NCI-H2107 treated with DMSO at 0.1 percent for 48 hours (cell line): ENCODE measurements around the gene XK.
"Not testable (repeated sequence)": the region's sequence is repeated elsewhere in the genome, so short reads cannot be mapped to it uniquely, and the experiment has no call there.

ENCODE experiments used
- DNase-seq: peaks from one replicate; lab custom pipeline; 2025; ENCODE audit not compliant: unreplicated experiment; lab: John Stamatoyannopoulos, UW

Gene XK

GRCh38 chrX:37753384-37753783, 67.8 kb downstream of the XK start:
- DNase-seq = no peak

- DNase-seq = no peak
Measured at GRCh38 chrX:37754516-37754915, 68.9 kb downstream of the XK start.

GRCh38 chrX:37755025-37755424, 69.4 kb downstream of the XK start:
- no peak for DNase-seq

GRCh38 chrX:37757082-37757481, 71.5 kb downstream of the XK start:
- no peak for DNase-seq

- no peak for DNase-seq
Measured at GRCh38 chrX:37759351-37759750, 73.8 kb downstream of the XK start.

- no peak for DNase-seq
Measured at GRCh38 chrX:37759878-37760418, 74.4 kb downstream of the XK start.

- no peak for DNase-seq
Measured at GRCh38 chrX:37763400-37763799, 77.8 kb downstream of the XK start.

- no peak for DNase-seq
Measured at GRCh38 chrX:37765507-37765906, 79.9 kb downstream of the XK start.

- DNase-seq = no peak
Measured at GRCh38 chrX:37767430-37767829, 81.8 kb downstream of the XK start.

- DNase-seq = not testable (repeated sequence)
Measured at GRCh38 chrX:37768866-37769265, 83.3 kb downstream of the XK start.

GRCh38 chrX:37776283-37776986, 90.8 kb downstream of the XK start:
- no peak for DNase-seq

- DNase-seq = no peak
Measured at GRCh38 chrX:37776987-37777325, 91.4 kb downstream of the XK start.

GRCh38 chrX:37779857-37780256, 94.3 kb downstream of the XK start, which contains the start of gene CYBB:
Gene CYBB, plus strand, starts transcription at chrX:37780059. Its CDS starts 19 bp downstream, at chrX:37780078.
- no peak for DNase-seq

GRCh38 chrX:37781081-37781480, 95.5 kb downstream of the XK start:
- no peak for DNase-seq
